Naive thymus-derived CD4-positive, alpha-beta T cell (primary cell): ENCODE results near the gene PKP4. TPM values are rescaled to one million over a fixed set of nuclear protein-coding genes. Genes with fewer than 3 reads are reported as not detected.

Source experiments
- ATAC-seq: fragments of 150-1000 bp; cut with Tn5 transposase; 2 replicates; pipeline ENCODE4 v1.10.0; 2021; ENCODE audit warnings: mild to moderate bottlenecking, moderate library complexity
- CTCF ChIA-PET: fragments of 350-600 bp; sonication (Branson Sonifier 250); formaldehyde crosslinking; loops from one replicate; lab custom pipeline; 2021; ENCODE audit warnings: antibody characterized with exemption; lab: Charles Lee
- POLR2A ChIA-PET: fragments of 350-600 bp; sonication (Branson Sonifier 250); formaldehyde crosslinking; loops from one replicate; lab custom pipeline; 2021; ENCODE audit warnings: antibody characterized with exemption, inconsistent platforms; lab: Charles Lee
- DNase-seq, 9 donors: peaks; one replicate each; pipeline versions ENCODE4 v3.0.0 to v3.0.0-alpha.2; 2020 to 2022; ENCODE audit warnings: mixed read lengths in 1 of 9
- H3K27ac ChIP-seq: one replicate; pipeline ENCODE4 v1.7.0; 2013; ENCODE audit warnings: mild to moderate bottlenecking, low read depth, low read length, moderate library complexity
- H3K27me3 ChIP-seq, 2 donors: one replicate each; pipeline ENCODE4 v1.7.0; 2013; ENCODE audit warnings: low read length in 2 of 2, mild to moderate bottlenecking in 2 of 2, moderate library complexity in 2 of 2; ENCODE audit not compliant: control insufficient read depth in 2 of 2, insufficient read depth in 2 of 2
- H3K36me3 ChIP-seq, 3 experiments: 1 replicate in 2 of 3; 2 replicates in 1 of 3; pipeline ENCODE4 v1.7.0; 2013; ENCODE audit warnings: low read length in 3 of 3, mild to moderate bottlenecking in 3 of 3, moderate library complexity in 1 of 3; ENCODE audit not compliant: insufficient read depth in 3 of 3, control insufficient read depth in 2 of 3
- H3K4me1 ChIP-seq, 2 donors: one replicate each; pipeline ENCODE4 v1.7.0; 2013; ENCODE audit warnings: low read length in 2 of 2, mild to moderate bottlenecking in 2 of 2, moderate library complexity in 1 of 2; ENCODE audit not compliant: control insufficient read depth in 2 of 2, insufficient read depth in 2 of 2
- H3K4me3 ChIP-seq: 2 replicates; pipeline ENCODE4 v1.7.0; 2013; ENCODE audit warnings: mild to moderate bottlenecking, low read length
- H3K9me3 ChIP-seq, 3 experiments: 1 replicate in 2 of 3; 2 replicates in 1 of 3; pipeline ENCODE4 v1.7.0; 2013; ENCODE audit warnings: low read length in 3 of 3; ENCODE audit not compliant: control insufficient read depth in 2 of 3
- H3K27ac Mint-ChIP-seq, 9 donors: one replicate each; pipeline ENCODE4 v1.8.0; 2020 to 2022; ENCODE audit warnings: mixed read lengths in 9 of 9, mild to moderate bottlenecking in 8 of 9, moderate library complexity in 5 of 9, inconsistent platforms in 2 of 9
- H3K27me3 Mint-ChIP-seq, 5 donors: one replicate each; pipeline ENCODE4 v1.8.0; 2021 to 2022; ENCODE audit warnings: mixed read lengths in 5 of 5, mild to moderate bottlenecking in 1 of 5
- H3K36me3 Mint-ChIP-seq, 5 donors: one replicate each; pipeline ENCODE4 v1.8.0; 2020 to 2022; ENCODE audit warnings: mixed read lengths in 5 of 5, mild to moderate bottlenecking in 3 of 5, inconsistent platforms in 1 of 5
- H3K4me1 Mint-ChIP-seq, 7 donors: one replicate each; pipeline ENCODE4 v1.8.0; 2020 to 2022; ENCODE audit warnings: mixed read lengths in 7 of 7, mild to moderate bottlenecking in 3 of 7, inconsistent platforms in 1 of 7
- H3K4me3 Mint-ChIP-seq, 10 donors: one replicate each; pipeline ENCODE4 v1.8.0; 2020 to 2022; ENCODE audit warnings: mild to moderate bottlenecking in 10 of 10, mixed read lengths in 10 of 10, moderate library complexity in 6 of 10, inconsistent platforms in 2 of 10
- H3K9me3 Mint-ChIP-seq, 11 donors: one replicate each; pipeline ENCODE4 v1.8.0; 2020 to 2022; ENCODE audit warnings: mixed read lengths in 11 of 11, mild to moderate bottlenecking in 4 of 11, inconsistent platforms in 1 of 11, moderate library complexity in 1 of 11
- intact Hi-C, 2 donors: fragments of 100-400 bp; cut with micrococcal nuclease; formaldehyde crosslinking; loops; one replicate each; pipeline ENCODE4 v1.15.1; 2023
- polyA plus RNA-seq, 2 donors: library from polyadenylated mRNA; unstranded; fragments of 300-500 nt; fragmentation: Illumina TruSeq; gene quantifications; one replicate each; pipeline ENCODE4 v1.2.3, GENCODE V29; 2021
- total RNA-seq, 6 experiments: library from RNA in 5 of 6; stranded (reverse) in 5 of 6; gene quantifications; 1 replicate in 5 of 6; 2 replicates in 1 of 6; pipeline ENCODE4 v1.2.3 and lab custom pipeline; 2021 to 2026

Gene PKP4
- total and polyA plus RNA-seq, 7 experiments from 2014 or later: 1.3 to 33.2 (median 16.6) TPM

DNA sequence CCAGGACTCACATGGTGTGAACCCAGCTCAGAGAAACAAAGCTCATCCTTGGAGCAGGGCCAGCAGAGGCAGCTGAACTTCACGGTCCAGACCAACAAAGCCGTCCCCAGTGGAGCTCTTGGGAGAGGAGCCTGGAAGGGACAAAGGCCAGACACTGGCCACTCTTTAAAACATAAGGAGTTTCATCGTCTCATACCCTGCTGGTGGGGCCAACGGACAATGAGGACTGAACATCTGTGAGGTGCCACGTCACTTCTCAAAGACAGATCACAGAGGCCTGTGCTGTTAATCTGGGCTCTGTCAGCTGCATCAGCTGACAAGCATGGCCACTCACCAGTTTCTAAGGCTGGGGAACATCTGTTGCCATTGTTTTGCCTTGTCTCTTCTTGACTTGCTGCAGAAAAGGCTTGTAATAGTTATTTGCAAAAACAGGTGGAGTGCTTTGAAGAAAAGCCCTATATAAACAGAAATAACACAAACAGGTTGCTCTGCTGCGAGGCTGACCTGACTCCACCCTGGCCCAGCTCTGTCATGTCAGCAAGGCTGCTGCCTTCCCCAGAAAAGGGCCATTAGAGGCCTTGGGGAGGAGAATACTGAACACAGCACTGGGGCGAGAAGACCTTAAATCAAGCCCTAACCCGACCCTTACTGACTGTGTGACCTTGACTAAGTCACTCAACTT lies 270.3 kb downstream of the PKP4 start:
- Histone ChIP-seq H3K9me3 (no peaks in the 10 kb centered on the region), H3K4me3 (no peak overlapping the region), H3K36me3 (no peaks in the 10 kb centered on the region), H3K27me3 (no peaks in the 10 kb centered on the region), H3K27ac (no peak overlapping the region), H3K4me1 (no peaks in the 10 kb centered on the region)
- no peaks in the 10 kb centered on the region for H3K4me1 Mint-ChIP-seq
- no peak for DNase-seq
- peaks cover 0 to 16% (median 3%) of the 10 kb centered on the region in 5 donors for H3K27me3 Mint-ChIP-seq
- no peak overlapping the region for H3K27ac Mint-ChIP-seq
- ChIA-PET POLR2A (no interaction called here), CTCF (interaction anchor here (0.6 kb wide), 1 partner anchor 43 kb away, joined by 6 read pairs; no protein-coding TSS in a partner anchor)
- H3K36me3 Mint-ChIP-seq: no peaks in the 10 kb centered on the region
- ATAC-seq: no peak
- H3K4me3 Mint-ChIP-seq: no peak overlapping the region
- H3K9me3 Mint-ChIP-seq: peaks cover 0 to under 1% (median 0%) of the 10 kb centered on the region in 11 donors
- intact Hi-C loops: no loop called here

DNA sequence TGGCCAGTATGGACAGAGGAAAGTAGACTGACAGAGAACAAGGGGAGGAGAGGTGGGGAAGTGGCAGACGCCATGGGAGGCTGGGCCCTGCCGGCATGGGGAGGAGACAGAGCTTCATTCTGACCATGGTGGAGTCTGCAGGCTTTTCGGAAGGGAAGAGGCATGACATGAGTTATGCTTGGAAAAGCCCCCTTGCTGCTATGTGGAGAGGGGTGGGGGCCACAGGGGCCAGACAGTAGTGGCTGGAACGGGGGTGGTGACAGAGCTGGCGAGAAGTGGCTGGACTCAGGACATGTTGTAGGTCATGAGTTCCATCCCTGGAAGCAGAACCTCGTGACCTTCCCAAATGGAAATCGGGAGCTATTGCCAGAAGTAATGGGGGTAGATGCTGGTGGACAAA lies 271.7 kb downstream of the PKP4 start:
- CTCF ChIA-PET: no interaction called here
- H3K4me1 ChIP-seq: no peaks in the 10 kb centered on the region
- no peak for ATAC-seq

DNA sequence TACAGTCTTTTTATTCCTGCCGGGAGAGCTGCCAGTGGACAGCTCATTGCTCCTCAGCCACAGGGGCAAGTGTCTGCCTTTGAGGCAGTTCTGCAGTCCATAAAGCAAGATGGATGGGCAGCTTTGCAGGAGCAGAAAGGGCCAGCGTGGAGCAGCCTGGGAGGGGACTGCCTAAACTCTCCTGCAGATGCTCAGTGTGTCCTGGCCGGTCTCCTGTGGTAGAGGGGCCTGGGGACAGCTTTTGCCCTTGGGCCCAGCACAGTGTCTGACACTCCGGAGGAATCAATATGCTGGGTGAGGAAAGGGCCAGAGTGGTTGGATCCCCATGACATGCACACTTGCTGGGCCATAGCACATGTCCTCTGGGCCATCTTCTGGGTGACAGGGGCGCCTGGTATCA lies 272.7 kb downstream of the PKP4 start:
- Mint-ChIP-seq H3K27me3 (peaks cover 0 to 16% (median 5%) of the 10 kb centered on the region in 5 donors), H3K9me3 (peaks cover 0 to 1% (median 0%) of the 10 kb centered on the region in 11 donors), H3K27ac (no peak overlapping the region), H3K4me3 (no peak overlapping the region), H3K4me1 (no peaks in the 10 kb centered on the region), H3K36me3 (no peaks in the 10 kb centered on the region)
- POLR2A ChIA-PET: no interaction called here
- no peak for DNase-seq
- Histone ChIP-seq H3K4me3 (no peak overlapping the region), H3K4me1 (no peaks in the 10 kb centered on the region), H3K9me3 (no peaks in the 10 kb centered on the region), H3K27me3 (no peaks in the 10 kb centered on the region), H3K27ac (no peak overlapping the region), H3K36me3 (no peaks in the 10 kb centered on the region)
- intact Hi-C loops: no loop called here
- no peak for ATAC-seq
- CTCF ChIA-PET: no interaction called here

More for the DNA sequence above, 271.7 kb downstream of the PKP4 start:
- intact Hi-C loops: no loop called here
- no peaks in the 10 kb centered on the region for H3K36me3 Mint-ChIP-seq
- Histone ChIP-seq H3K27me3 (no peaks in the 10 kb centered on the region), H3K4me3 (no peak overlapping the region), H3K9me3 (no peaks in the 10 kb centered on the region), H3K27ac (no peak overlapping the region), H3K36me3 (no peaks in the 10 kb centered on the region)
- DNase-seq: no peak
- H3K9me3 Mint-ChIP-seq: peaks cover 0 to 1% (median 0%) of the 10 kb centered on the region in 11 donors
- no peaks in the 10 kb centered on the region for H3K4me1 Mint-ChIP-seq
- POLR2A ChIA-PET: no interaction called here
- peaks cover 4 to 17% (median 6%) of the 10 kb centered on the region in 5 donors for H3K27me3 Mint-ChIP-seq
- H3K27ac Mint-ChIP-seq: no peak overlapping the region
- no peak overlapping the region for H3K4me3 Mint-ChIP-seq

- Mint-ChIP-seq H3K27me3 (peaks cover 0 to 16% (median 5%) of the 10 kb centered on the region in 5 donors), H3K4me3 (no peak overlapping the region), H3K27ac (no peak overlapping the region), H3K36me3 (no peaks in the 10 kb centered on the region), H3K9me3 (peaks cover 0 to 1% (median 0%) of the 10 kb centered on the region in 11 donors), H3K4me1 (no peaks in the 10 kb centered on the region)
- Histone ChIP-seq H3K27me3 (no peaks in the 10 kb centered on the region), H3K36me3 (no peaks in the 10 kb centered on the region), H3K4me3 (no peak overlapping the region), H3K4me1 (no peaks in the 10 kb centered on the region), H3K9me3 (no peaks in the 10 kb centered on the region), H3K27ac (no peak overlapping the region)
- DNase-seq (no peak), ATAC-seq (no peak)
- ChIA-PET CTCF (no interaction called here), POLR2A (no interaction called here)
- intact Hi-C loops: no loop called here
Measured at GRCh38 chr2:158729873-158730620, 273.3 kb downstream of the PKP4 start.

GRCh38 chr2:158730621-158731140 lies 273.9 kb downstream of the PKP4 start:
- ChIA-PET CTCF (no interaction called here), POLR2A (no interaction called here)
- no peak overlapping the region for H3K27ac Mint-ChIP-seq
- H3K9me3 ChIP-seq: no peaks in the 10 kb centered on the region
- peaks cover 0 to 16% (median 5%) of the 10 kb centered on the region in 5 donors for H3K27me3 Mint-ChIP-seq
- no peaks in the 10 kb centered on the region for H3K27me3 ChIP-seq
- no peaks in the 10 kb centered on the region for H3K4me1 Mint-ChIP-seq
- no peak overlapping the region for H3K27ac ChIP-seq
- no peak overlapping the region for H3K4me3 ChIP-seq
- DNase-seq (no peak), ATAC-seq (no peak)
- no peak overlapping the region for H3K4me3 Mint-ChIP-seq
- no peaks in the 10 kb centered on the region for H3K36me3 ChIP-seq
- intact Hi-C loops: no loop called here
- no peaks in the 10 kb centered on the region for H3K36me3 Mint-ChIP-seq
- peaks cover 0 to 1% (median 0%) of the 10 kb centered on the region in 11 donors for H3K9me3 Mint-ChIP-seq
- no peaks in the 10 kb centered on the region for H3K4me1 ChIP-seq

DNA sequence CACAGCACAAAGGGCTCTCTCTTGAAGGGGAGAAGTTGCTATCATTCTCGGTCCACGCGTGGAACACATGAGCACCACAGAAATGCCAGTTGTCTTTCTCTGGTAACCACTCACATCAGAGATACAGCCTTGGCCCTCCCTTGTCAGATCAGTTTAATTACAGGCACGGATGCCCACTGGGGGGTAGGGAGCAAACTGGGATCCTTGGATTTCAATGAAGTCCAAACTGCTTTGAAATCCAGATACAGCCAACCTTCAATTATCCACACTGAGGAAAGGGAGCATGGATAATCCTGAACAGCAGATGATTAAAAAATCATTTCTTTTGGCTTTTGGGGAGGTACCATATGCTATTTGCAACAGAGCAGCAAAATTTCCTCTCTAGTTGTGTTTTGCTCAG lies 274.6 kb downstream of the PKP4 start:
- ChIA-PET CTCF (no interaction called here), POLR2A (no interaction called here)
- Histone ChIP-seq H3K36me3 (no peaks in the 10 kb centered on the region), H3K27me3 (no peaks in the 10 kb centered on the region), H3K4me3 (no peak overlapping the region), H3K27ac (no peak overlapping the region), H3K4me1 (no peaks in the 10 kb centered on the region), H3K9me3 (no peaks in the 10 kb centered on the region)
- DNase-seq (no peak), ATAC-seq (no peak)
- H3K4me1 Mint-ChIP-seq: no peaks in the 10 kb centered on the region
- H3K36me3 Mint-ChIP-seq: no peaks in the 10 kb centered on the region
- intact Hi-C loops: no loop called here
- peaks cover 0 to 16% (median 11%) of the 10 kb centered on the region in 5 donors for H3K27me3 Mint-ChIP-seq
- H3K4me3 Mint-ChIP-seq: no peak overlapping the region
- H3K27ac Mint-ChIP-seq: no peak overlapping the region
- H3K9me3 Mint-ChIP-seq: peaks cover 0 to 1% (median 0%) of the 10 kb centered on the region in 11 donors
